Subcutaneous abdominal adipose tissue (tissue), 5 donors: ENCODE data around the gene ZNF521.
A peak's percentile ranks its signal among the peaks of the same experiment; 100 is the strongest.
"Not testable (repeated sequence)": the region's sequence is repeated elsewhere in the genome, so short reads cannot be mapped to it uniquely, and the experiment has no call there.

ENCODE experiments used
- H3K27ac ChIP-seq: one replicate; pipeline ENCODE4 v1.7.0; 2013; ENCODE audit warnings: low read depth, mild to moderate bottlenecking, inconsistent platforms, low read length, moderate library complexity
- H3K27me3 ChIP-seq, 5 donors: one replicate each; pipeline ENCODE4 v1.7.0; 2013; ENCODE audit warnings: low read length in 5 of 5, inconsistent platforms in 1 of 5; ENCODE audit not compliant: control insufficient read depth in 5 of 5, insufficient read depth in 4 of 5
- H3K36me3 ChIP-seq, 5 donors: one replicate each; pipeline ENCODE4 v1.7.0; 2013; ENCODE audit warnings: low read length in 5 of 5; ENCODE audit not compliant: control insufficient read depth in 5 of 5, insufficient read depth in 5 of 5
- H3K4me1 ChIP-seq, 5 donors: one replicate each; pipeline ENCODE4 v1.7.0; 2013; ENCODE audit warnings: low read length in 5 of 5, mild to moderate bottlenecking in 3 of 5, moderate library complexity in 1 of 5; ENCODE audit not compliant: control insufficient read depth in 5 of 5, insufficient read depth in 5 of 5
- H3K4me3 ChIP-seq, 5 donors: one replicate each; pipeline ENCODE4 v1.7.0; 2013; ENCODE audit warnings: low read length in 5 of 5, low read depth in 1 of 5
- H3K9ac ChIP-seq, 5 donors: one replicate each; pipeline ENCODE4 v1.7.0; 2013; ENCODE audit warnings: low read length in 5 of 5, mild to moderate bottlenecking in 4 of 5, moderate library complexity in 3 of 5
- H3K9me3 ChIP-seq, 5 donors: one replicate each; pipeline ENCODE4 v1.7.0; 2013; ENCODE audit warnings: low read length in 5 of 5; ENCODE audit not compliant: control insufficient read depth in 5 of 5
- donor health status: healthy.
- donor health status: healthy.
- donor health status: healthy.
- donor health status: healthy.
- donor health status: healthy.

The ZNF521 gene

GRCh38 chr18:25282896-25283703, 68.9 kb downstream of the ZNF521 start:
- Histone ChIP-seq H3K9ac (no peak overlapping the region), H3K4me3 (no peak overlapping the region), H3K4me1 (peaks cover 0 to 55% (median 42%) of the 10 kb centered on the region in 5 donors), H3K36me3 (peaks cover 0 to 2% (median 0%) of the 10 kb centered on the region in 5 donors), H3K27me3 (no peaks in the 10 kb centered on the region), H3K9me3 (no peaks in the 10 kb centered on the region), H3K27ac (peak overlapping the region; percentile 69)

GRCh38 chr18:25282282-25282681, 69.7 kb downstream of the ZNF521 start:
- Histone ChIP-seq H3K27me3 (no peaks in the 10 kb centered on the region), H3K9me3 (no peaks in the 10 kb centered on the region), H3K4me1 (peaks cover 0 to 49% (median 38%) of the 10 kb centered on the region in 5 donors), H3K4me3 (peak overlapping the region in 2 of 5 donors; percentile 13 to 27), H3K36me3 (peaks cover 0 to 2% (median 0%) of the 10 kb centered on the region in 5 donors), H3K9ac (no peak overlapping the region), H3K27ac (no peak overlapping the region)

- no peak overlapping the region for H3K27ac ChIP-seq
- no peak overlapping the region for H3K4me3 ChIP-seq
- H3K4me1 ChIP-seq: peaks cover 0 to 42% (median 31%) of the 10 kb centered on the region in 5 donors
- peaks cover 0 to 2% (median 0%) of the 10 kb centered on the region in 5 donors for H3K36me3 ChIP-seq
- no peak overlapping the region for H3K9ac ChIP-seq
- H3K9me3 ChIP-seq: no peaks in the 10 kb centered on the region
- no peaks in the 10 kb centered on the region for H3K27me3 ChIP-seq
Measured at GRCh38 chr18:25281556-25281955, 70.4 kb downstream of the ZNF521 start.

- H3K36me3 ChIP-seq: peaks cover 0 to 2% (median 0%) of the 10 kb centered on the region in 5 donors
- H3K9ac ChIP-seq: no peak overlapping the region
- H3K27me3 ChIP-seq: no peaks in the 10 kb centered on the region
- no peak overlapping the region for H3K4me3 ChIP-seq
- H3K4me1 ChIP-seq: peaks cover 0 to 36% (median 26%) of the 10 kb centered on the region in 5 donors
- H3K27ac ChIP-seq: no peak overlapping the region
- no peaks in the 10 kb centered on the region for H3K9me3 ChIP-seq
Measured at GRCh38 chr18:25279961-25280360, 72.0 kb downstream of the ZNF521 start.

- no peak overlapping the region for H3K27ac ChIP-seq
- H3K9me3 ChIP-seq: no peaks in the 10 kb centered on the region
- H3K4me3 ChIP-seq: no peak overlapping the region
- H3K27me3 ChIP-seq: no peaks in the 10 kb centered on the region
- H3K4me1 ChIP-seq: peaks cover 0 to 32% (median 22%) of the 10 kb centered on the region in 5 donors
- peaks cover 0 to 2% (median 0%) of the 10 kb centered on the region in 5 donors for H3K36me3 ChIP-seq
- no peak overlapping the region for H3K9ac ChIP-seq
Measured at GRCh38 chr18:25279556-25279955, 72.4 kb downstream of the ZNF521 start.

GRCh38 chr18:25279133-25279532, 72.8 kb downstream of the ZNF521 start:
- no peak overlapping the region for H3K4me3 ChIP-seq
- H3K9ac ChIP-seq: no peak overlapping the region
- no peaks in the 10 kb centered on the region for H3K9me3 ChIP-seq
- peaks cover 0 to 2% (median 0%) of the 10 kb centered on the region in 5 donors for H3K36me3 ChIP-seq
- no peak overlapping the region for H3K27ac ChIP-seq
- H3K27me3 ChIP-seq: no peaks in the 10 kb centered on the region
- H3K4me1 ChIP-seq: peaks cover 0 to 28% (median 17%) of the 10 kb centered on the region in 5 donors

- Histone ChIP-seq H3K36me3 (peaks cover 0 to 2% (median 0%) of the 10 kb centered on the region in 5 donors), H3K4me3 (no peak overlapping the region), H3K9me3 (no peaks in the 10 kb centered on the region), H3K27me3 (no peaks in the 10 kb centered on the region), H3K27ac (no peak overlapping the region), H3K9ac (no peak overlapping the region), H3K4me1 (peaks cover 0 to 24% (median 12%) of the 10 kb centered on the region in 5 donors)
Measured at GRCh38 chr18:25278394-25278793, 73.6 kb downstream of the ZNF521 start.

GRCh38 chr18:25275412-25276001, 76.5 kb downstream of the ZNF521 start:
- Histone ChIP-seq H3K4me1 (peaks cover 0 to 6% (median 0%) of the 10 kb centered on the region in 5 donors), H3K9ac (no peak overlapping the region), H3K27me3 (no peaks in the 10 kb centered on the region), H3K9me3 (no peaks in the 10 kb centered on the region), H3K27ac (no peak overlapping the region), H3K4me3 (peak overlapping the region in 1 of 5 donors; percentile 14), H3K36me3 (no peaks in the 10 kb centered on the region)

- Histone ChIP-seq H3K27me3 (no peaks in the 10 kb centered on the region), H3K36me3 (no peaks in the 10 kb centered on the region), H3K9me3 (no peaks in the 10 kb centered on the region), H3K9ac (no peak overlapping the region), H3K27ac (no peak overlapping the region), H3K4me3 (no peak overlapping the region), H3K4me1 (peaks cover 0 to 6% (median 0%) of the 10 kb centered on the region in 5 donors)
Measured at GRCh38 chr18:25274926-25275325, 77.0 kb downstream of the ZNF521 start.

GRCh38 chr18:25266931-25267527, 84.9 kb downstream of the ZNF521 start:
- not testable (repeated sequence) for H3K27ac ChIP-seq, H3K27me3 ChIP-seq, H3K4me1 ChIP-seq, H3K4me3 ChIP-seq, H3K9me3 ChIP-seq, H3K36me3 ChIP-seq, H3K9ac ChIP-seq
